ENCODE data around the gene JAM3.
A peak's percentile ranks its signal among the peaks of the same experiment; 100 is the strongest.

- TF ChIP-seq CTCF (IDR thresholded peaks at IDR 0.05) = peak; percentile 77 to 91 (median 83)
- TF ChIP-seq POLR2AphosphoS5 (IDR thresholded peaks at IDR 0.05) = peak; percentile 42 to 70
Measured at GRCh38 chr11:134045799-134046635, 22.9 kb upstream of the JAM3 start.

Data from esophagus muscularis mucosa (tissue), 3 donors.